Activated CD4-positive, alpha-beta memory T cell treated with anti-CD3 and anti-CD28 coated beads for 36 hours (primary cell): ENCODE data around the gene COL3A1. TPM values are rescaled to one million over a fixed set of nuclear protein-coding genes. Genes with fewer than 3 reads are reported as not detected.

Experiments used
- CTCF ChIA-PET: fragments of 350-600 bp; sonication (Branson Sonifier 250); formaldehyde crosslinking; loops from one replicate; lab custom pipeline; 2021; ENCODE audit warnings: antibody characterized with exemption, inconsistent platforms; lab: Charles Lee
- POLR2A ChIA-PET: fragments of 350-600 bp; sonication (Branson Sonifier 250); formaldehyde crosslinking; loops from one replicate; lab custom pipeline; 2021; ENCODE audit warnings: antibody characterized with exemption; lab: Charles Lee
- DNase-seq: peaks from one replicate; pipeline ENCODE4 v3.0.0-alpha.2; 2020
- H3K27ac Mint-ChIP-seq: one replicate; pipeline ENCODE4 v1.8.0; 2021; ENCODE audit warnings: mixed read lengths
- H3K27me3 Mint-ChIP-seq: one replicate; pipeline ENCODE4 v1.8.0; 2021; ENCODE audit warnings: mixed read lengths
- H3K36me3 Mint-ChIP-seq: one replicate; pipeline ENCODE4 v1.8.0; 2021; ENCODE audit warnings: mixed read lengths
- H3K4me1 Mint-ChIP-seq: one replicate; pipeline ENCODE4 v1.8.0; 2021; ENCODE audit warnings: low read depth, mixed read lengths
- H3K4me3 Mint-ChIP-seq: one replicate; pipeline ENCODE4 v1.8.0; 2021; ENCODE audit warnings: mild to moderate bottlenecking, mixed read lengths
- H3K9me3 Mint-ChIP-seq: one replicate; pipeline ENCODE4 v1.8.0; 2021; ENCODE audit warnings: mixed read lengths
- intact Hi-C: fragments of 100-400 bp; cut with micrococcal nuclease; formaldehyde crosslinking; loops from one replicate; pipeline ENCODE4 v1.15.1; 2023
- total RNA-seq, 2 experiments: library from RNA; stranded (reverse); gene quantifications; one replicate each; pipeline ENCODE4 v1.2.3, GENCODE V29; 2021

Gene COL3A1
- total RNA-seq, 2 experiments from 2014 or later = not detected

DNA sequence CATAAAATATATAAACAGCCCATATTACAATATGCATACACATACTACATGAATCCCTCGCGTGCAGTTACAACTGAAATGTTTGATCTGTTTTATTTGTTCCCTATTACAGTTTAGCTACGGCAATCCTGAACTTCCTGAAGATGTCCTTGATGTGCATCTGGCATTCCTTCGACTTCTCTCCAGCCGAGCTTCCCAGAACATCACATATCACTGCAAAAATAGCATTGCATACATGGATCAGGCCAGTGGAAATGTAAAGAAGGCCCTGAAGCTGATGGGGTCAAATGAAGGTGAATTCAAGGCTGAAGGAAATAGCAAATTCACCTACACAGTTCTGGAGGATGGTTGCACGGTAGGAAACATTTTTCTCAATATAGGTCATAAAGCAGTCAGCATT lies 36.4 kb downstream of the COL3A1 start:
- Mint-ChIP-seq H3K27ac (no peak overlapping the region), H3K4me3 (no peak overlapping the region), H3K27me3 (no peaks in the 10 kb centered on the region), H3K9me3 (no peaks in the 10 kb centered on the region), H3K36me3 (no peaks in the 10 kb centered on the region), H3K4me1 (no peaks in the 10 kb centered on the region)
- CTCF ChIA-PET = no interaction called here
- intact Hi-C loops = no loop called here
- POLR2A ChIA-PET = no interaction called here
- DNase-seq = no peak

DNA sequence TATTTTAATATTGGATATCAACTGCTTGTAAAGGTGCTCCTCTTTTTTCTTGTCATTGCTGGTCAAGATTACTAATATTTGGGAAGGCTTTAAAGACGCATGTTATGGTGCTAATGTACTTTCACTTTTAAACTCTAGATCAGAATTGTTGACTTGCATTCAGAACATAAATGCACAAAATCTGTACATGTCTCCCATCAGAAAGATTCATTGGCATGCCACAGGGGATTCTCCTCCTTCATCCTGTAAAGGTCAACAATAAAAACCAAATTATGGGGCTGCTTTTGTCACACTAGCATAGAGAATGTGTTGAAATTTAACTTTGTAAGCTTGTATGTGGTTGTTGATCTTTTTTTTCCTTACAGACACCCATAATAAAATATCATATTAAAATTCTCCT lies 38.2 kb downstream of the COL3A1 start:
- Mint-ChIP-seq H3K36me3 (no peaks in the 10 kb centered on the region), H3K9me3 (no peaks in the 10 kb centered on the region), H3K27me3 (no peaks in the 10 kb centered on the region), H3K4me3 (no peak overlapping the region), H3K27ac (no peak overlapping the region), H3K4me1 (no peaks in the 10 kb centered on the region)
- intact Hi-C loops = no loop called here
- POLR2A ChIA-PET = no interaction called here
- CTCF ChIA-PET = no interaction called here
- DNase-seq = no peak

DNA sequence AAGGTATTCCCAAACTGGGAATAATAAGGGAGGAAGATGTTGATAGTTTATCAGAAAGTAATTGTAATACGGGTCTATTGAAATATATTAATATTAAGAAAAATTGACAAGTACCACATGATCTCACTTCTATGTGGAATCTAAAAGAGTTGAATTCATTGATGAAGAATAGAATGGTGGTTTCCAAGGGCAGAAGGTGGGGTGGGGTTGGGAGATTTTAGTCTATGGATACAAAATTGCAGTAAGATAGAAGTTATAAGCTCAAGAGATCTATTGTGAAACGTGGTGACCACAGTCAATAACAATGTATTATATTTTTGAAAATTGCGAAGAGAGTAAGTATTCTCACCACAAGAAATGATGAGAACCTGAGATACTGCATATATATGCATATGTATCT lies 38.9 kb downstream of the COL3A1 start:
- POLR2A ChIA-PET = no interaction called here
- Mint-ChIP-seq H3K27me3 (no peaks in the 10 kb centered on the region), H3K36me3 (no peaks in the 10 kb centered on the region), H3K27ac (no peak overlapping the region), H3K4me3 (no peak overlapping the region), H3K9me3 (no peaks in the 10 kb centered on the region), H3K4me1 (no peaks in the 10 kb centered on the region)
- intact Hi-C loops = no loop called here
- DNase-seq = no peak
- CTCF ChIA-PET = no interaction called here

DNA sequence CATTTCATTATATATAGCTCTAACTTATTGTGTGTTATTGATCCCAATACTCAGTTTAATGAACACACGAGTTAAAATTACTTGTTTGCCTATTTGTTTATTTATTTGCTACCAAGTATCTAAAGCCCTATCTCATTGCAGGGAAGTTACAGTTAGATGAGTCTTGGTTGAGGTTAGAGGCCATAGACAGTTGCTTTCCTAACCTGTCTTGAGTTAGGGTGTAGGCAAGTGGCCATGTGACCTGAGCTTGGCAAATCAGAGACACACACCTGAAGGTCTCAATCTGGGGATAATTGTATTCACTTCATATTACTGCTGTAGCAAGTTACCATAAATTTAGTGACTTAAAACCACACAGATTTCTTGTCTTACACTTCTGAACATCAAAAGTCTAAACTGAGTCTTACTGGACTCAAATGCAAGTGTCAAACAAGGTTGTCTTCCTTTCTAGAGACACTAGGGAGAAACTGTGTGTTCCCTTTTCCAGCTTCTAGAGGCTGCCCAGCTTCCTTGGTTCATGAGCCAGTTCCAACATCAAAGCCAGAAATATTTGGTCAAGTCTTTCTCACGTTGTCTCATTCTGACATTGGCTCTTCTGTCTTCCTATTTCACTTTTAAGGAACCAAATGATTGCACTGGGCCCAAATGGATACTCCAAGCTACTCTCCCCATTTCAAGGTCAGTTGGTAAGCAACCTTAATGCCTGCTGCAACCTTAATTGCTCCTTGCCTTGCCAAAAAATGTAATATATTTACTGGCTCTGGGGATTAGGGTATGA lies 39.7 kb downstream of the COL3A1 start:
- intact Hi-C loops = no loop called here
- ChIA-PET POLR2A (no interaction called here), CTCF (no interaction called here)
- DNase-seq = no peak
- no peak overlapping the region for H3K27ac Mint-ChIP-seq
- H3K4me1 Mint-ChIP-seq = no peaks in the 10 kb centered on the region
- no peaks in the 10 kb centered on the region for H3K36me3 Mint-ChIP-seq
- no peak overlapping the region for H3K4me3 Mint-ChIP-seq
- H3K9me3 Mint-ChIP-seq = no peaks in the 10 kb centered on the region
- no peaks in the 10 kb centered on the region for H3K27me3 Mint-ChIP-seq

DNA sequence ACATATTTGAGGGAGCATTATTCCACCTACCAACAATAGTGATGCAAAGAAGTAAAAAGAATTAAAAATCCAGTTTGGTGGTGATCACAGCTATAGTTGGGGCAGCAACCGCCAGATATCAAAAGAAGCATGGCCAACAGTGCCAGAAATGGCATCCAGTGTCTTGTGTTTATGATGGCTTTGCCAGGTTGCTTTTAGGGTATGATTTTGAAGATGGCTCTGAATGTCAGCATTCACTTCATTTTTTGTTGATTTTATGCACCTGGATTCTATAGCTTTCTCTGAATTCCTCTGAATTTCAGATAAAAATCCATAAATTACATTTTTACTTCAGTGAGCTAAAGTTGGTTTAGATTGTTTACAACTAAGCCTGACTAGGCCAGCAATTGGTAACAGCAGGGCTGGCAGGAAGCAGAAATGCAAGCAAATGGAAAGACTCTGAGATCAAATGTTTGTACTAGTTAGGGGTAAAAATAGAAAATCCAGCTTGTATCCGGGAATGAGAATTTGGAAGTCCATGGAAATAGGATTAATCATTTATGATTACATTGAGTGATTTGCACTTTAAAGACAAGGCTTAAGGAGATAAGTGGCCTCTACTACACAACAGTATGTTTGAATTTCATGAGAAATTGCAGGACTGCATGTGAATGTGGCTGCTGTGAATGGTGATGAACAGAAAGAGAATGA lies 40.4 kb downstream of the COL3A1 start:
- no peak for DNase-seq
- H3K9me3 Mint-ChIP-seq = no peaks in the 10 kb centered on the region
- no peaks in the 10 kb centered on the region for H3K36me3 Mint-ChIP-seq
- H3K27me3 Mint-ChIP-seq = no peaks in the 10 kb centered on the region
- ChIA-PET POLR2A (no interaction called here), CTCF (no interaction called here)
- no peak overlapping the region for H3K4me3 Mint-ChIP-seq
- intact Hi-C loops = no loop called here
- no peak overlapping the region for H3K27ac Mint-ChIP-seq
- no peaks in the 10 kb centered on the region for H3K4me1 Mint-ChIP-seq

DNA sequence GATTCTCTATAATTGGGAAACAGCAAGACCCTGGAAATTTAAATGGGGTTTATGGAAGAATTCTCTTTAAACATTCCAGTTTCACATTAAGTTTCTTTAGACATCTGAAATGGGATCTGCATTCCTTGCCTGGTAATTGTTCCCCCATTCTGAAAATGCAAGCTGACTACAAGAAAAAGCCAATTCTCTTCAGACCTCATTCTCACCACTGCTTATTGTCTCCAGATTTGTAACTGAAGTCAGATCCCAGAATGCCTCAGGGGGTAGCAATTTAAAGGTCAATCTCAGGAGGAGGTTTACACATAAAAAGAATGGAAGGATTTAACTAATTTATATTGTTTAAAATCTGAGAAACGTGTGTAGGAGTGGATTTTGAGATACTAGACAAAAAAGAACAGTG lies 41.2 kb downstream of the COL3A1 start:
- POLR2A ChIA-PET = no interaction called here
- Mint-ChIP-seq H3K9me3 (no peaks in the 10 kb centered on the region), H3K4me1 (no peaks in the 10 kb centered on the region), H3K4me3 (no peak overlapping the region), H3K36me3 (no peaks in the 10 kb centered on the region), H3K27ac (no peak overlapping the region), H3K27me3 (no peaks in the 10 kb centered on the region)
- CTCF ChIA-PET = no interaction called here
- DNase-seq = no peak
- intact Hi-C loops = no loop called here

DNA sequence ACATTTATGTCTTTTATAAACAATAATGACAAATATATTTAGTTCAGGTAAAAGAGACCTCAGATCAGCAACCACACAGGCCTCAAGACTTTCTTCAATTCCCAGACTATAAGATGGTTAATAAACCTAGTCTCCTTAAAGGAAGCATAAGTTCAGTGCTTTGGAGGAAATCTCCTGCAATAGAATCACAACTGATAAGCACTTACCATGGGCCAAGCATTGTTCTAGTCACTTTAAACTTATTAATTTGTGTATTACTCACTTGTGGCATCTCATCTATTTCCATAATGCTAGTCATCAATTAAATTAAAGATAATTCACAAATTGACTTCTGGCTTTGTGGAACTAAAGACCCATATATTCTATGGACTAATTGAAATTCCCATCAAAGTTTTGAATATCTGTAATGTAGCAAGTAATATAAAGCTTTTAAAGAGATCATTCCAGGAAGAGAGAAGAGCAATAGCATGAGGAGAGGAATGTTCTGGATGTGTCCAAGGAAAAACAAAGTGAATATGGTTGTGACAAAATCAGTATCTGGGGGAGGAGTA lies 42.2 kb downstream of the COL3A1 start:
- no peak for DNase-seq
- no peak overlapping the region for H3K4me3 Mint-ChIP-seq
- H3K27me3 Mint-ChIP-seq = no peaks in the 10 kb centered on the region
- H3K9me3 Mint-ChIP-seq = no peaks in the 10 kb centered on the region
- intact Hi-C loops = no loop called here
- no peak overlapping the region for H3K27ac Mint-ChIP-seq
- ChIA-PET POLR2A (no interaction called here), CTCF (no interaction called here)
- no peaks in the 10 kb centered on the region for H3K36me3 Mint-ChIP-seq
- H3K4me1 Mint-ChIP-seq = no peaks in the 10 kb centered on the region

DNA sequence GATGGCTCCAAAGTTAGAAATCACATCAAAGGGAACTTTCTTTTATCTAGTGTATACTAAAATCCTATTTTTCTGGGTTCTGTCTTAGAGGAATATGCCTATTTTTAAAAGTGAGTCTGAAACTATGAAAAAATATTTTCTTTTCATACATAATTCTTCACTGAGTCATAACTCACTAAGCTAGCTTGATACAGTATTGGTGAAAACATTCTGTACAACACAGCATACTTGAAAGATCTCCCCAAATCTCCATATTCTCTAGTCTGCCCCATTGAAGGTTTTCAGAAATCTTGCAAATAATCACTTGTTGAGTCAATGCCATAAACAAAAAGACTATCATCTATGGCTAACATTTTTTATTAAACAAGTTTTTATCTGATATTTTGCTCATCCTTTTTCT lies 44.5 kb downstream of the COL3A1 start:
- Mint-ChIP-seq H3K9me3 (no peaks in the 10 kb centered on the region), H3K27me3 (no peaks in the 10 kb centered on the region), H3K4me3 (no peak overlapping the region), H3K36me3 (no peaks in the 10 kb centered on the region), H3K27ac (no peak overlapping the region), H3K4me1 (no peaks in the 10 kb centered on the region)
- intact Hi-C loops = no loop called here
- ChIA-PET CTCF (no interaction called here), POLR2A (no interaction called here)
- DNase-seq = no peak

DNA sequence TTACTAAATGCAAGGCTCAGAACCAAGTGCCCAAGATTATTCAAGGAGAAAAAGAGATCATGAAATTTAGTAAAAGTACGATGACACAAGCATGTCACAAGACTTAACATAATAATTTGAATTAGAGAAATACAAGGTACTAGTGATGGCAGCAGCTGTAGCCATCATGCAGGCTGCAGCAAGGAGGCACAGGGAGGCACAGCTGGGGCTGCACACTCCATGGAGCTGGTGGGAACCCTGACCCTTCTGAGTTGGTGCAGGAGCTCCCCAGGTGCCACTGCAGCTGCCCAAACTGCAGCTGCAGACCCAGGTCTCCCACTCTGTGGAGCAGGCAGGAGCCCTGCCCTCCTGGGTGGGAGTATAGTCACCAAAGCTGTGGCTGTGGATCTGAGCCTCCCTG lies 46.0 kb downstream of the COL3A1 start:
- H3K27ac Mint-ChIP-seq = no peak overlapping the region

DNA sequence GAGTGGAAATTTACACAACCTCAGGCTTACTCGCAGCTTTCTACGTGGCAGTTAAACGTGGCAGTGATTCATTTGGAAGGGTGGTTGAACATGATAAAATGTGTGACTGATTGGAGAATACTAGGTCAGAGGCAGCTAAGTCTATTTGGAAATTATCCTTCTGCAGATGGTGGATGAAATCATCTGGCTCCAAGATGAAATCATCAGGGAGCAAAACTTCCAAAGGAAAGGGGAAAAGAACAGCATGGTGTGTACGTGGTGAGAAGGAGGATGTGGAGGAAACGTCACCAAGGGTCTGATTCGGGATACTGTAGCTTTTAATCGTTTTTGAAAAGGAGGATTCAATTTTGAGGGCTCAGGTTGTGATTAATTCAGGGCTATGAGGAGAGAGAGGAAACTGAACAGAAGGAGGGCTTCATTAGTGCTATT lies 47.9 kb downstream of the COL3A1 start:
- ChIA-PET POLR2A (interaction anchor here (0.7 kb wide), 1 partner anchor 1025 kb away, joined by 3 read pairs; no protein-coding TSS in a partner anchor), CTCF (no interaction called here)
- intact Hi-C loops = no loop called here
- H3K4me1 Mint-ChIP-seq = no peaks in the 10 kb centered on the region
- H3K36me3 Mint-ChIP-seq = no peaks in the 10 kb centered on the region
- no peak overlapping the region for H3K4me3 Mint-ChIP-seq
- no peaks in the 10 kb centered on the region for H3K9me3 Mint-ChIP-seq
- DNase-seq = no peak
- peaks cover 7% of the 10 kb centered on the region for H3K27me3 Mint-ChIP-seq
- H3K27ac Mint-ChIP-seq = no peak overlapping the region

More for the DNA sequence above, 46.0 kb downstream of the COL3A1 start:
- intact Hi-C loops = no loop called here
- no peaks in the 10 kb centered on the region for H3K36me3 Mint-ChIP-seq
- no peaks in the 10 kb centered on the region for H3K9me3 Mint-ChIP-seq
- no peaks in the 10 kb centered on the region for H3K4me1 Mint-ChIP-seq
- H3K4me3 Mint-ChIP-seq = no peak overlapping the region
- no peak for DNase-seq
- H3K27me3 Mint-ChIP-seq = peaks cover 5% of the 10 kb centered on the region
- POLR2A ChIA-PET = no interaction called here
- CTCF ChIA-PET = no interaction called here

DNA sequence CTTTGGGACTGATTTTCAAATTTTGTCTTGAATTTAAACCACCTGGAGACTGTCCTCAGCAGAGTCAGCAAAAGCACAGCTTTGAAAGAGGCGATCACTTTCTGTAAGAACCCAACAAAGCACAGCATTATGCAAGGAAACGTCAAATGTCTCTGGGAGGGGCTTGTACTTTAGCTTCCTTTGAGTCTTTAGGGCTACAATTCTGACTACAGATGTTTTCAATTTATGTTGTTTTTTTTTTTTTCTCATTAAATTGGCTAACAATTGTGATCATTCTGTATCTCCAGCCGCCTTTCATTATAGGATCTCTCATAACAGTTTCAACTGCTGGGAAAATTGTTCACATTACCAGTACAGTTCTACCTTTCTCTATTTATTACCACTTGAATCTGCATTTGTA lies 48.3 kb downstream of the COL3A1 start:
- ChIA-PET POLR2A (interaction anchor here (0.7 kb wide), 1 partner anchor 1025 kb away, joined by 3 read pairs; no protein-coding TSS in a partner anchor), CTCF (no interaction called here)
- Mint-ChIP-seq H3K27me3 (peaks cover 7% of the 10 kb centered on the region), H3K9me3 (no peaks in the 10 kb centered on the region), H3K4me1 (no peaks in the 10 kb centered on the region), H3K27ac (no peak overlapping the region), H3K4me3 (no peak overlapping the region), H3K36me3 (no peaks in the 10 kb centered on the region)
- DNase-seq = no peak
- intact Hi-C loops = no loop called here

DNA sequence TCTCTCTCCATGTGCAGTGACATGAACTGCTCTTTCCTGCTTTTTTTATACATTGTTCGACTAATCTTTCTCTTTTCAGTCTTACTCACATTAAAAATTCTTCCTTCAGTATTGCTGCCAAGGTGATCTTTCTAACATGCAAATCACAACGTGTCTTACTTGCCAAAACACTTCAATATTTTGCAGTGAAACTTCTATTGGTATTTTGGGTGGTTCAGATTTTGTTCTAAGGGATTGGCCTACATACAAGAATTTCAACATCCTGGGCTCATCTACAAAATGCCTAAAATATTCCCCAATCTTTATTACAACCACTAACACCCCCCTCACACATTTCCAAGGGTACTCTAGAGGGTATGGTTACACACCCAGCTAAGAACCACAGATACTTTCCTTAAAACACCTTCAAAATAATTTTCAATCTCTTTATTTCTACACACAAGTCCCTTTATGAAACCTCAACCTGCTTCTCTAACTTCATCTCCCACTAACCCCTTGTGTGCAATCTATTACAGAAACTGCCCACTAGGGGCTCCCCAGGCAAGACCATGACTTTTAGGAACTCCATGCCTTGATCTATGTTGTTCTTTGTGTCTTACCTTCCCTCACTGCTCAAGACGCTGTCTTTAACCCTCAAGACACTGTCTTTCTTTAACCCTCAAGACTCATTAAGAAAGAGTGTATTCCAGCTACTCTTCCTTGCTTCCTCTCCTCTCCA lies 50.9 kb downstream of the COL3A1 start:
- Mint-ChIP-seq H3K4me3 (no peak overlapping the region), H3K9me3 (no peaks in the 10 kb centered on the region), H3K36me3 (no peaks in the 10 kb centered on the region), H3K27me3 (peaks cover 7% of the 10 kb centered on the region), H3K4me1 (no peaks in the 10 kb centered on the region), H3K27ac (no peak overlapping the region)
- CTCF ChIA-PET = no interaction called here
- intact Hi-C loops = no loop called here
- POLR2A ChIA-PET = no interaction called here
- DNase-seq = no peak
